OCI-LY7 (cell line): ENCODE data around the gene MYMX. TPM values are rescaled to one million over a fixed set of nuclear protein-coding genes. Genes with fewer than 3 reads are reported as not detected.
"Not testable (repeated sequence)": the region's sequence is repeated elsewhere in the genome, so short reads cannot be mapped to it uniquely, and the experiment has no call there.

Experiments used
- BruUV-seq: library from RNA; stranded (reverse); fragments of 400-500 nt; replicated peaks from 2 replicates; lab custom pipeline; 2021; lab: Mats Ljungman, UMichigan
- CTCF ChIA-PET: fragments of 300-600 bp; sonication (Branson Sonifier 250); formaldehyde crosslinking; loops from one replicate; lab custom pipeline; 2022; ENCODE audit warnings: antibody characterized with exemption; ENCODE audit not compliant: unreplicated experiment; lab: Charles Lee
- POLR2A ChIA-PET: fragments of 300-600 bp; sonication (Branson Sonifier 250); formaldehyde crosslinking; loops from one replicate; lab custom pipeline; 2022; ENCODE audit warnings: antibody characterized with exemption; lab: Charles Lee
- DNase-seq: peaks from one replicate; pipeline ENCODE4 v3.0.0-alpha.2; 2015; ENCODE audit warnings: low spot score
- H2AFZ ChIP-seq: fragments of 200-600 bp; sonication (generic), shearing (Covaris generic); 2 replicates; pipeline ENCODE4 v1.6.1; 2014; ENCODE audit warnings: mild to moderate bottlenecking, antibody characterized with exemption, low read length, moderate library complexity
- H3K27ac ChIP-seq: fragments of 200-600 bp; sonication (generic); 2 replicates; pipeline ENCODE4 v1.5.1; 2014; ENCODE audit warnings: mixed run types, low read depth, mild to moderate bottlenecking, moderate library complexity, low read length, inconsistent platforms; ENCODE audit not compliant: poor library complexity, severe bottlenecking
- H3K36me3 ChIP-seq: fragments of 200-600 bp; sonication (generic); 2 replicates; pipeline ENCODE4 v1.6.1; 2014; ENCODE audit warnings: mild to moderate bottlenecking, antibody characterized with exemption, low read length, moderate library complexity, mixed read lengths; ENCODE audit not compliant: insufficient read depth
- H3K4me1 ChIP-seq: fragments of 200-600 bp; sonication (generic); 2 replicates; pipeline ENCODE4 v1.5.1; 2014; ENCODE audit warnings: mild to moderate bottlenecking, low read length; ENCODE audit not compliant: insufficient read depth, poor library complexity, severe bottlenecking
- H3K4me2 ChIP-seq: fragments of 200-600 bp; sonication (generic); 2 replicates; pipeline ENCODE4 v1.6.1; 2014; ENCODE audit warnings: mild to moderate bottlenecking, low read length
- H3K4me3 ChIP-seq: fragments of 200-600 bp; sonication (generic); 2 replicates; pipeline ENCODE4 v1.5.1; 2014; ENCODE audit warnings: mild to moderate bottlenecking, low read depth, low read length; ENCODE audit not compliant: poor library complexity, severe bottlenecking
- H3K79me2 ChIP-seq: fragments of 200-600 bp; sonication (generic); 2 replicates; pipeline ENCODE4 v1.6.1; 2016; ENCODE audit warnings: low read depth, mild to moderate bottlenecking, low read length, moderate library complexity, mixed read lengths; ENCODE audit not compliant: insufficient read depth
- H3K9me2 ChIP-seq: fragments of 200-600 bp; sonication (generic); 2 replicates; pipeline ENCODE4 v1.6.1; 2016; ENCODE audit warnings: mild to moderate bottlenecking, low read length, mixed read lengths; ENCODE audit not compliant: insufficient read depth
- H3K9me3 ChIP-seq: fragments of 200-600 bp; sonication (generic); 2 replicates; pipeline ENCODE4 v1.6.1; 2014; ENCODE audit warnings: mild to moderate bottlenecking, mixed run types, low read length, mixed read lengths
- H4K20me1 ChIP-seq: fragments of 200-600 bp; sonication (generic); 2 replicates; pipeline ENCODE4 v1.6.1; 2014; ENCODE audit warnings: mild to moderate bottlenecking, antibody characterized with exemption, low read length, moderate library complexity, mixed read lengths; ENCODE audit not compliant: insufficient read depth
- EZH2phosphoT487 ChIP-seq: fragments of 200-600 bp; sonication (generic); IDR thresholded peaks from 2 replicates; pipeline ENCODE4 v1.6.1; 2018; ENCODE audit warnings: low read depth, borderline replicate concordance, mild to moderate bottlenecking, mixed run types, antibody characterized with exemption, low read length, moderate library complexity, mixed read lengths
- intact Hi-C: fragments of 100-400 bp; cut with micrococcal nuclease; formaldehyde crosslinking; loops from one replicate; pipeline ENCODE4 v1.10.0; 2022; ENCODE audit not compliant: unreplicated experiment
- total RNA-seq, 2 experiments: library from RNA; depleted of rRNA in 1 of 2; stranded (reverse); fragments of >200 nt in 1 of 2; shearing (Covaris generic) in 1 of 2; gene quantifications; 2 replicates each; pipeline ENCODE4 v1.2.3, GENCODE V29; 2014 to 2022
- TF ChIP-seq, protein P1 (sequence below): fragments of 200-600 bp; sonication (generic); conservative IDR thresholded peaks from 2 replicates; pipeline ENCODE4 v1.5.1; 2014; ENCODE audit warnings: mild to moderate bottlenecking, antibody characterized with exemption, low read length, moderate library complexity, mixed read lengths

The MYMX gene
- total RNA-seq, 2 experiments from 2014 or later: not detected

GRCh38 chr6:44229376-44230033 is 12.8 kb downstream of the MYMX start:
- CTCF ChIA-PET: no interaction called here
- H3K4me3 ChIP-seq: no peak overlapping the region
- BruUV-seq: no TSS peak
- H3K9me2 ChIP-seq: no peaks in the 10 kb centered on the region
- H4K20me1 ChIP-seq: peaks cover 6% of the 10 kb centered on the region
- POLR2A ChIA-PET: interaction anchor here (0.6 kb wide), 1 partner anchor 13 kb away, joined by 5 read pairs; no protein-coding TSS in a partner anchor
- H3K79me2 ChIP-seq: peaks cover 20% of the 10 kb centered on the region
- H3K9me3 ChIP-seq: no peaks in the 10 kb centered on the region
- H3K4me1 ChIP-seq: peaks cover 34% of the 10 kb centered on the region
- H3K36me3 ChIP-seq: peaks cover 70% of the 10 kb centered on the region
- H2AFZ ChIP-seq: no peak overlapping the region
- H3K4me2 ChIP-seq: no peak overlapping the region
- TF ChIP-seq, protein P1, sequence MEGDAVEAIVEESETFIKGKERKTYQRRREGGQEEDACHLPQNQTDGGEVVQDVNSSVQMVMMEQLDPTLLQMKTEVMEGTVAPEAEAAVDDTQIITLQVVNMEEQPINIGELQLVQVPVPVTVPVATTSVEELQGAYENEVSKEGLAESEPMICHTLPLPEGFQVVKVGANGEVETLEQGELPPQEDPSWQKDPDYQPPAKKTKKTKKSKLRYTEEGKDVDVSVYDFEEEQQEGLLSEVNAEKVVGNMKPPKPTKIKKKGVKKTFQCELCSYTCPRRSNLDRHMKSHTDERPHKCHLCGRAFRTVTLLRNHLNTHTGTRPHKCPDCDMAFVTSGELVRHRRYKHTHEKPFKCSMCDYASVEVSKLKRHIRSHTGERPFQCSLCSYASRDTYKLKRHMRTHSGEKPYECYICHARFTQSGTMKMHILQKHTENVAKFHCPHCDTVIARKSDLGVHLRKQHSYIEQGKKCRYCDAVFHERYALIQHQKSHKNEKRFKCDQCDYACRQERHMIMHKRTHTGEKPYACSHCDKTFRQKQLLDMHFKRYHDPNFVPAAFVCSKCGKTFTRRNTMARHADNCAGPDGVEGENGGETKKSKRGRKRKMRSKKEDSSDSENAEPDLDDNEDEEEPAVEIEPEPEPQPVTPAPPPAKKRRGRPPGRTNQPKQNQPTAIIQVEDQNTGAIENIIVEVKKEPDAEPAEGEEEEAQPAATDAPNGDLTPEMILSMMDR: no peak
- no peak for TF ChIP-seq EZH2phosphoT487
- DNase-seq: no peak
- no peak overlapping the region for H3K27ac ChIP-seq
- intact Hi-C loops: loop anchor here (10.0 kb wide), 2 partner anchors 455 to 525 kb away; partner anchors contain the start of gene VEGFA

- TF ChIP-seq, protein P1: no peak
- TF ChIP-seq EZH2phosphoT487: no peak
- H2AFZ ChIP-seq: no peak overlapping the region
- peaks cover 75% of the 10 kb centered on the region for H3K36me3 ChIP-seq
- no peak overlapping the region for H3K27ac ChIP-seq
- H3K4me1 ChIP-seq: peaks cover 28% of the 10 kb centered on the region
- no peak overlapping the region for H3K4me3 ChIP-seq
- ChIA-PET CTCF (no interaction called here), POLR2A (interaction anchor here (0.6 kb wide), 2 partner anchors 11 to 13 kb away, joined by 3 to 5 read pairs; no protein-coding TSS in a partner anchor)
- no TSS peak for BruUV-seq
- H4K20me1 ChIP-seq: no peaks in the 10 kb centered on the region
- DNase-seq: no peak
- peaks cover 13% of the 10 kb centered on the region; the same call in 1 of the 2 replicates for H3K79me2 ChIP-seq
- H3K4me2 ChIP-seq: no peak overlapping the region
- intact Hi-C loops: no loop called here
- H3K9me3 ChIP-seq: no peaks in the 10 kb centered on the region
- no peaks in the 10 kb centered on the region for H3K9me2 ChIP-seq
Measured at GRCh38 chr6:44230034-44230675, 13.4 kb downstream of the MYMX start.

- DNase-seq, H4K20me1 ChIP-seq, H3K4me2 ChIP-seq, H3K79me2 ChIP-seq, POLR2A ChIA-PET, H2AFZ ChIP-seq, H3K9me3 ChIP-seq, H3K9me2 ChIP-seq, intact Hi-C loops, CTCF ChIA-PET, H3K27ac ChIP-seq, BruUV-seq, H3K4me3 ChIP-seq: not testable (repeated sequence)
- Histone ChIP-seq H3K4me1 (peaks cover 15% of the 10 kb centered on the region), H3K36me3 (peaks cover 86% of the 10 kb centered on the region)
Measured at GRCh38 chr6:44231426-44231825, 14.7 kb downstream of the MYMX start.
